Fibroblast of gingiva (primary cell): Measurements from ENCODE around the gene TPSG1.
"Not testable (repeated sequence)": the region's sequence is repeated elsewhere in the genome, so short reads cannot be mapped to it uniquely, and the experiment has no call there.

Experiments
- DNase-seq: peaks from one replicate; pipeline ENCODE4 v3.0.0-alpha.2; 2011; ENCODE audit warnings: low read depth

The TPSG1 gene

GRCh38 chr16:1256874-1257322, 31.8 kb upstream of the TPSG1 start:
- DNase-seq: no peak

- DNase-seq: not testable (repeated sequence)
These were observed 31.3 kb upstream of the TPSG1 start for GRCh38 chr16:1256296-1256873.

GRCh38 chr16:1255276-1256122, 30.4 kb upstream of the TPSG1 start, which contains the start of gene TPSD1:
TSS of gene TPSD1 (plus strand) at chr16:1256069. CDS start at chr16:1256281, 212 bp downstream.
- DNase-seq: not testable (repeated sequence)

GRCh38 chr16:1254821-1255220, 29.8 kb upstream of the TPSG1 start:
- DNase-seq: not testable (repeated sequence)

GRCh38 chr16:1253701-1254364, 28.8 kb upstream of the TPSG1 start:
- DNase-seq: not testable (repeated sequence)

- not testable (repeated sequence) for DNase-seq
These were observed 24.1 kb upstream of the TPSG1 start for GRCh38 chr16:1249031-1249755.

- not testable (repeated sequence) for DNase-seq
These were observed 23.0 kb upstream of the TPSG1 start for GRCh38 chr16:1247903-1248537.

GRCh38 chr16:1245452-1246020, 20.5 kb upstream of the TPSG1 start:
- DNase-seq: no peak

- DNase-seq: no peak
These were observed 19.8 kb upstream of the TPSG1 start for GRCh38 chr16:1244881-1245280.

GRCh38 chr16:1243907-1244850, 19.1 kb upstream of the TPSG1 start:
- DNase-seq: not testable (repeated sequence)

- DNase-seq: not testable (repeated sequence)
These were observed 18.3 kb upstream of the TPSG1 start for GRCh38 chr16:1243363-1243762.

GRCh38 chr16:1241081-1241480, 16.0 kb upstream of the TPSG1 start:
- DNase-seq: not testable (repeated sequence)

GRCh38 chr16:1240436-1240835, 15.4 kb upstream of the TPSG1 start, which contains the start of gene TPSAB1:
TSS of gene TPSAB1 (plus strand) at chr16:1240705. CDS start at chr16:1240939, 234 bp downstream.
- DNase-seq: not testable (repeated sequence)

GRCh38 chr16:1239575-1239974, 14.5 kb upstream of the TPSG1 start:
- DNase-seq: not testable (repeated sequence)

GRCh38 chr16:1238909-1239308, 13.8 kb upstream of the TPSG1 start:
- DNase-seq: not testable (repeated sequence)

- DNase-seq: no peak
These were observed 12.9 kb upstream of the TPSG1 start for GRCh38 chr16:1237990-1238389.

- DNase-seq: not testable (repeated sequence)
These were observed 11.6 kb upstream of the TPSG1 start for GRCh38 chr16:1236659-1237058.

GRCh38 chr16:1232049-1232748, 7.1 kb upstream of the TPSG1 start:
- not testable (repeated sequence) for DNase-seq

- not testable (repeated sequence) for DNase-seq
These were observed 6.2 kb upstream of the TPSG1 start for GRCh38 chr16:1231301-1231700.
